Measurements from ENCODE around the gene PIK3C2A. TPM values are rescaled to one million over a fixed set of nuclear protein-coding genes. Genes with fewer than 3 reads are reported as not detected.

The PIK3C2A gene
- total and polyA plus RNA-seq, 10 of the 15 experiments (the other 5 are each of a cell fraction or from before 2014, with no cell fraction given) = 1.6 to 20.6 (median 9.1) TPM

GRCh38 chr11:17250561-17251350 lies 43.0 kb upstream of the PIK3C2A start (continued):
- TF ChIP-seq ZBTB40 (IDR thresholded peaks at IDR 0.05; ENCODE audit: borderline replicate concordance) = no peak
- no peak for TF ChIP-seq RELB (IDR thresholded peaks at IDR 0.05; ENCODE audit: low read depth)
- no peak for TF ChIP-seq STAT1 (conservative IDR thresholded peaks at IDR 0.05)
- no peak for TF ChIP-seq CBX5 (IDR thresholded peaks at IDR 0.05; ENCODE audit: low read depth)
- no peak for TF ChIP-seq RAD21 (IDR thresholded peaks at IDR 0.05; ENCODE audit: insufficient read depth, low read depth, low read length)
- TF ChIP-seq YBX1 (IDR thresholded peaks at IDR 0.05) = no peak
- no peak for TF ChIP-seq MTA3 (IDR thresholded peaks at IDR 0.05; ENCODE audit: borderline replicate concordance, low read length)
- TF ChIP-seq RCOR1 (conservative IDR thresholded peaks at IDR 0.05; ENCODE audit: low read depth, low read length) = no peak

Data from GM12878 (cell line).